Measurements from ENCODE around the gene MSLN.

MSLN gene

GRCh38 chr16:793414-793813, 32.9 kb downstream of the MSLN start:
- H3K4me3 ChIP-seq (ENCODE audit: low read depth, low read length) = no peak overlapping the region
- TF ChIP-seq CTCF (IDR thresholded peaks at IDR 0.05; ENCODE audit: low read depth, low read length) = no peak

GRCh38 chr16:794091-794822, 33.7 kb downstream of the MSLN start:
- no peak overlapping the region for H3K4me3 ChIP-seq (ENCODE audit: low read depth, low read length)
- no peak for TF ChIP-seq CTCF (IDR thresholded peaks at IDR 0.05; ENCODE audit: low read depth, low read length)

GRCh38 chr16:794853-795466, 34.4 kb downstream of the MSLN start:
- no peak overlapping the region for H3K4me3 ChIP-seq (ENCODE audit: low read depth, low read length)
- no peak for TF ChIP-seq CTCF (IDR thresholded peaks at IDR 0.05; ENCODE audit: low read depth, low read length)

- H3K4me3 ChIP-seq (ENCODE audit: low read depth, low read length) = no peak overlapping the region
- TF ChIP-seq CTCF (IDR thresholded peaks at IDR 0.05; ENCODE audit: low read depth, low read length) = no peak
Observed at GRCh38 chr16:795580-796229, 35.2 kb downstream of the MSLN start.

- TF ChIP-seq CTCF (IDR thresholded peaks at IDR 0.05; ENCODE audit: low read depth, low read length) = no peak
- H3K4me3 ChIP-seq (ENCODE audit: low read depth, low read length) = no peak overlapping the region
Observed at GRCh38 chr16:796296-797119, 36.0 kb downstream of the MSLN start.

GRCh38 chr16:797120-797420, 36.5 kb downstream of the MSLN start:
- no peak for TF ChIP-seq CTCF (IDR thresholded peaks at IDR 0.05; ENCODE audit: low read depth, low read length)
- H3K4me3 ChIP-seq (ENCODE audit: low read depth, low read length) = no peak overlapping the region

All from WI38 (cell line).